KG1 (cell line): ENCODE data around the gene SULT1C2.
"Not testable (repeated sequence)": the region's sequence is repeated elsewhere in the genome, so short reads cannot be mapped to it uniquely, and the experiment has no call there.

Experiments used
- DNase-seq: peaks from one replicate; lab custom pipeline; 2025; lab: John Stamatoyannopoulos, UW

Gene SULT1C2

GRCh38 chr2:108288534-108289106 lies at the start of gene SULT1C2:
TSS of gene SULT1C2 (plus strand) at chr2:108288895. CDS start at chr2:108293668, 4,773 bp downstream.
- no peak for DNase-seq

- no peak for DNase-seq
These were observed 48.9 kb upstream of the SULT1C2 start, which contains the start of gene SULT1C3 for GRCh38 chr2:108239786-108240185. TSS of gene SULT1C3 (plus strand) at chr2:108239968. CDS start at chr2:108247195, 7,227 bp downstream.

GRCh38 chr2:108240966-108241365 lies 47.7 kb upstream of the SULT1C2 start:
- DNase-seq = no peak

- DNase-seq = no peak
These were observed 45.1 kb upstream of the SULT1C2 start for GRCh38 chr2:108243566-108243965.

- DNase-seq = no peak
These were observed 43.9 kb upstream of the SULT1C2 start for GRCh38 chr2:108244667-108245414.

- DNase-seq = no peak
These were observed 35.6 kb upstream of the SULT1C2 start for GRCh38 chr2:108253106-108253505.

- no peak for DNase-seq
These were observed 30.9 kb upstream of the SULT1C2 start for GRCh38 chr2:108257757-108258331.

- DNase-seq = no peak
These were observed 27.9 kb upstream of the SULT1C2 start for GRCh38 chr2:108260773-108261172.

- no peak for DNase-seq
These were observed 26.7 kb upstream of the SULT1C2 start for GRCh38 chr2:108262036-108262435.

GRCh38 chr2:108263401-108263800 lies 25.3 kb upstream of the SULT1C2 start:
- no peak for DNase-seq

- DNase-seq = no peak
These were observed 22.5 kb upstream of the SULT1C2 start for GRCh38 chr2:108266218-108266617.

GRCh38 chr2:108267101-108267500 lies 21.6 kb upstream of the SULT1C2 start:
- DNase-seq = no peak

- no peak for DNase-seq
These were observed 20.7 kb upstream of the SULT1C2 start for GRCh38 chr2:108268001-108268400.

GRCh38 chr2:108270346-108270745 lies 18.3 kb upstream of the SULT1C2 start:
- no peak for DNase-seq

- DNase-seq = no peak
These were observed 17.8 kb upstream of the SULT1C2 start for GRCh38 chr2:108270768-108271506.

GRCh38 chr2:108271691-108272253 lies 16.9 kb upstream of the SULT1C2 start:
- DNase-seq = no peak

- DNase-seq = no peak
These were observed 10.1 kb upstream of the SULT1C2 start for GRCh38 chr2:108278631-108279030.

GRCh38 chr2:108279468-108279867 lies 9.2 kb upstream of the SULT1C2 start:
- no peak for DNase-seq

- DNase-seq = no peak
These were observed 8.2 kb upstream of the SULT1C2 start for GRCh38 chr2:108280466-108280865.

- not testable (repeated sequence) for DNase-seq
These were observed 4.1 kb upstream of the SULT1C2 start for GRCh38 chr2:108284566-108284965.

- no peak for DNase-seq
These were observed 3.1 kb upstream of the SULT1C2 start for GRCh38 chr2:108285616-108286015.

- no peak for DNase-seq
These were observed 1.5 kb upstream of the SULT1C2 start for GRCh38 chr2:108287169-108287568.
